HL-60/S4 (cell line): ENCODE data around the gene SCN4A.
"Not testable (repeated sequence)": the region's sequence is repeated elsewhere in the genome, so short reads cannot be mapped to it uniquely, and the experiment has no call there.

Experiments used
- in situ Hi-C: fragments of 300-500 bp; cut with MboI; formaldehyde crosslinking; loops from 2 replicates; pipeline ENCODE4 v1.14.3; 2022; ENCODE audit warnings: low sequenced_read_pairs

SCN4A gene

GRCh38 chr17:63972796-63973195, at the start of gene SCN4A:
SCN4A (minus strand) TSS chr17:63972918; CDS start chr17:63972841, 77 bp downstream.
- in situ Hi-C loops = no loop called here

- in situ Hi-C loops = loop anchor here (10.0 kb wide), 1 partner anchor 105 kb away; the partner anchor contains the start of genes CSHL1 and GH1
These were observed 47.5 kb upstream of the SCN4A start, which contains the start of gene ICAM2 for GRCh38 chr17:64020056-64020766. ICAM2 (minus strand) TSS chr17:64020633; CDS start chr17:64006691, 13,942 bp downstream.

- in situ Hi-C loops = not testable (repeated sequence)
These were observed 46.8 kb upstream of the SCN4A start for GRCh38 chr17:64019551-64019961.

GRCh38 chr17:64017381-64017980, 44.8 kb upstream of the SCN4A start:
- in situ Hi-C loops = no loop called here

- in situ Hi-C loops = no loop called here
These were observed 44.3 kb upstream of the SCN4A start for GRCh38 chr17:64016974-64017373.

- in situ Hi-C loops = no loop called here
These were observed 43.6 kb upstream of the SCN4A start for GRCh38 chr17:64016231-64016784.

- in situ Hi-C loops = no loop called here
These were observed 42.7 kb upstream of the SCN4A start for GRCh38 chr17:64015447-64015846.

GRCh38 chr17:64009571-64010402, 37.1 kb upstream of the SCN4A start:
- in situ Hi-C loops = no loop called here

- in situ Hi-C loops = no loop called here
These were observed 36.1 kb upstream of the SCN4A start for GRCh38 chr17:64008830-64009229.

GRCh38 chr17:64008346-64008745, 35.6 kb upstream of the SCN4A start:
- in situ Hi-C loops = no loop called here

- in situ Hi-C loops = no loop called here
These were observed 35.1 kb upstream of the SCN4A start for GRCh38 chr17:64007838-64008282.

- in situ Hi-C loops = not testable (repeated sequence)
These were observed 34.5 kb upstream of the SCN4A start for GRCh38 chr17:64007089-64007837.

GRCh38 chr17:64006361-64007088, 33.8 kb upstream of the SCN4A start:
- in situ Hi-C loops = no loop called here

- in situ Hi-C loops = no loop called here
These were observed 33.0 kb upstream of the SCN4A start for GRCh38 chr17:64005734-64006167.

GRCh38 chr17:64004903-64005733, 32.4 kb upstream of the SCN4A start:
- in situ Hi-C loops = no loop called here

GRCh38 chr17:64004218-64004770, 31.6 kb upstream of the SCN4A start:
- in situ Hi-C loops = no loop called here

GRCh38 chr17:64003526-64004121, 30.9 kb upstream of the SCN4A start:
- in situ Hi-C loops = no loop called here
